Stimulated activated CD4-positive, alpha-beta T cell treated with anti-CD3 and anti-CD28 coated beads, Interleukin-4, amount 100 ng/mL, for 4 hours (primary cell): ENCODE data around the gene TMEM151B.

ENCODE experiments used
- DNase-seq, 2 experiments: peaks; one replicate each; pipeline ENCODE4 v3.0.0-alpha.2; 2020

The TMEM151B gene

GRCh38 chr6:44265722-44266233, 4.5 kb upstream of the TMEM151B start:
- no peak for DNase-seq

GRCh38 chr6:44266347-44266746, 3.9 kb upstream of the TMEM151B start:
- DNase-seq, result no peak

GRCh38 chr6:44267252-44267651, 3.0 kb upstream of the TMEM151B start:
- no peak for DNase-seq

DNA sequence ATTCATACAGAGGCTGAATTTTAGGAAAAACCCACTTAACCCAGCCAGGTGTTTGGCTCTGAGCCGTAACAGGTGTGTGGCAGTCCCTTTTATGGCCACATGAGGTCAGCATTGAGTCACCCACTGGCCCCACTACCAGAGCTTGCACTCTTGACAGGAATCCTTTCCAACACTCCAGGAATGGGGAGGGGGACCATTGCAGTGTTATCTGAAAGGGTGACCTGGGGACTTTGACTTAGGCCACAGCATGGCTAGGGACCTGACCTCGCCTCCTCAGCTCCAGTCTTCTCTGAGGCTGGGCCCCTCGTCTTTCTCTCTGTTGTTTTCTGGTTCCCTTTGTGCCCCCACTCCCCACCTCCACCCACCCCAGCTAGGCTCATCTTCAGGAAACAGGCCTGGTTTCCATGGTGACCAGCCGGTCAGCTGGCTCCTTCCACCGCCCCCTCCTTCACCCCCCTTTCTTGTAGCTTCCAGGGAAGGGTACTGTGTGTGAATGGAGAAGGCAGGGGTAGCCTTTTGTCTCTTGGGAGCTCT, 2.1 kb upstream of the TMEM151B start:
- DNase-seq, result peak; percentile 48 to 56

- no peak for DNase-seq
These were observed 901 bp upstream of the TMEM151B start for GRCh38 chr6:44269178-44269920.

GRCh38 chr6:44270526-44271405, 516 bp downstream of the TMEM151B start:
- no peak for DNase-seq

GRCh38 chr6:44271406-44271723, 1.1 kb downstream of the TMEM151B start:
- no peak for DNase-seq

GRCh38 chr6:44271914-44272313, 1.7 kb downstream of the TMEM151B start:
- no peak for DNase-seq

GRCh38 chr6:44272529-44272928, 2.3 kb downstream of the TMEM151B start:
- no peak for DNase-seq

DNA sequence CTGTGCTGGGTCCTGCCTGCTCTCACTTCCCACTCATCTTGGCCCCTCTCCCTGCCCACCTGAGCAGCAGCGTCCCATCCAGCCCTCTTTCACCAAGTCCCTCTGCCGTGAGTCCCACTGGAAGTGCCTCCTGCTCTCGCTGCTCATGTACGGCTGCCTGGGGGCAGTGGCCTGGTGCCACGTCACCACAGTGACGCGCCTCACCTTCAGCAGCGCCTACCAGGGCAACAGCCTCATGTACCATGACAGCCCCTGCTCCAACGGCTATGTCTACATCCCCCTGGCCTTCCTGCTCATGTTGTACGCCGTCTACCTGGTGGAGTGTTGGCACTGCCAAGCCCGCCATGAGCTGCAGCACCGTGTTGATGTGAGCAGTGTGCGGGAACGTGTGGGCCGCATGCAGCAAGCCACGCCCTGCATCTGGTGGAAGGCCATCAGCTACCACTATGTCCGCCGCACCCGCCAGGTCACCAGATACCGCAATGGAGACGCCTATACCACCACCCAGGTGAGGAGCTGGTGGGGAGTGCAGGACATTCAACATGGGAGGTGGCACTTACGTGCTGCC, 2.8 kb downstream of the TMEM151B start:
- no peak for DNase-seq

DNA sequence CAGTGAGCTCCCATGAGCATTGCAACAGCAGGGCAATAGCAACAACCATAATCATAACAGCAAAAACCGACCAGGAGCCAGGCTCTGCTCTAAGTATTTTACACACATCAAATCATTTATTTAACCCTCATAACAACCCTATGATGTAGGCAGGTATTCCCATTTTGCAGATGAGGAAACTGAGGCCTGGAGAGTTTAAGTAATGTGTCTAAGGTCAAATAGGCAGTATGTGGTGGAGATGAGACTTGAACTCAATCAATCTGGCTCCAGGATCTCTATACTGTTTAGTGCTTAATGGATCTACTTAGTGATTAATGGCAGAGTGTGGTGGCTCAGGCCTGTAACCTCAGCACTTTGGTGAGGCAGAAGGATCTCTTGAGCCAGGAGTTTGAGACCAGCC, 3.4 kb downstream of the TMEM151B start:
- no peak for DNase-seq

DNA sequence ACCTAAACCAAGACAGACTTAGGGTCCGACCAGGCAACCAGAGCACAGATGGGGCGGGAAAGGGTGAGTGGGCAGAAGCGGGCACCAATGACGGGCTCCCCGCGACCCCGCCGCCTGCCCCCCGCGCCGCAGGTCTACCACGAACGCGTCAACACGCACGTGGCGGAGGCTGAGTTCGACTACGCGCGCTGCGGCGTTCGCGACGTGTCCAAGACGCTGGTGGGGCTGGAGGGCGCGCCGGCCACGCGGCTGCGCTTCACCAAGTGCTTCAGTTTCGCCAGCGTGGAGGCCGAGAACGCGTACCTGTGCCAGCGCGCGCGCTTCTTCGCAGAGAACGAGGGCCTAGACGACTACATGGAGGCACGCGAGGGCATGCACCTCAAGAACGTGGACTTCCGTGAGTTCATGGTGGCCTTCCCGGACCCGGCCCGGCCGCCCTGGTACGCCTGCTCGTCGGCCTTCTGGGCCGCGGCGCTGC, 5.1 kb downstream of the TMEM151B start:
- no peak for DNase-seq

DNA sequence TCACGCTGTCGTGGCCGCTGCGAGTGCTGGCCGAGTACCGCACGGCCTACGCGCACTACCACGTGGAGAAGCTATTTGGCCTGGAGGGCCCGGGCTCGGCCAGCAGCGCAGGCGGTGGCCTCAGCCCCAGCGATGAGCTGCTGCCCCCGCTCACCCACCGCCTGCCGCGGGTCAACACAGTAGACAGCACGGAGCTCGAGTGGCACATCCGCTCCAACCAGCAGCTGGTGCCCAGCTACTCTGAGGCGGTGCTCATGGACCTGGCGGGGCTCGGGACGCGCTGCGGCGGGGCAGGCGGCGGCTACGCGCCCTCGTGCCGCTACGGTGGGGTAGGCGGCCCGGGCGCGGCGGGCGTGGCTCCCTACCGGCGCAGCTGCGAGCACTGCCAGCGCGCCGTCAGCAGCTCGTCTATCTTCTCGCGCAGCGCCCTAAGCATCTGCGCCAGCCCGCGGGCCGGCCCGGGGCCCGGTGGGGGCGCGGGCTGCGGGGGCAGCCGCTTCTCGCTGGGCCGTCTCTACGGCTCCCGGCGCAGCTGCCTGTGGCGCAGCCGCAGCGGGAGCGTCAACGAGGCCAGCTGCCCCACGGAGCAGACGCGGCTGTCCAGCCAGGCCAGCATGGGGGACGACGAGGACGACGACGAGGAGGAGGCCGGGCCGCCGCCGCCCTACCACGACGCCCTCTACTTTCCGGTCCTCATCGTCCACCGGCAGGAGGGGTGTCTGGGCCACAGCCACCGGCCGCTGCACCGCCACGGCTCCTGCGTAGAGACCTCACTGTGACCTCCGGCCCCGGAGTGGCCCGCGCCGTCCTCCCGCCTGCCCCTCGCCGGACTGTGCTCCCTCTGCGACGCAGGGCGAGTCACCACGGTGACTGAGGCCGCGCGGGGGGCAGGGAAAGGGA, 5.7 kb downstream of the TMEM151B start:
- peak in 1 of 2 experiments; percentile 43 for DNase-seq

DNA sequence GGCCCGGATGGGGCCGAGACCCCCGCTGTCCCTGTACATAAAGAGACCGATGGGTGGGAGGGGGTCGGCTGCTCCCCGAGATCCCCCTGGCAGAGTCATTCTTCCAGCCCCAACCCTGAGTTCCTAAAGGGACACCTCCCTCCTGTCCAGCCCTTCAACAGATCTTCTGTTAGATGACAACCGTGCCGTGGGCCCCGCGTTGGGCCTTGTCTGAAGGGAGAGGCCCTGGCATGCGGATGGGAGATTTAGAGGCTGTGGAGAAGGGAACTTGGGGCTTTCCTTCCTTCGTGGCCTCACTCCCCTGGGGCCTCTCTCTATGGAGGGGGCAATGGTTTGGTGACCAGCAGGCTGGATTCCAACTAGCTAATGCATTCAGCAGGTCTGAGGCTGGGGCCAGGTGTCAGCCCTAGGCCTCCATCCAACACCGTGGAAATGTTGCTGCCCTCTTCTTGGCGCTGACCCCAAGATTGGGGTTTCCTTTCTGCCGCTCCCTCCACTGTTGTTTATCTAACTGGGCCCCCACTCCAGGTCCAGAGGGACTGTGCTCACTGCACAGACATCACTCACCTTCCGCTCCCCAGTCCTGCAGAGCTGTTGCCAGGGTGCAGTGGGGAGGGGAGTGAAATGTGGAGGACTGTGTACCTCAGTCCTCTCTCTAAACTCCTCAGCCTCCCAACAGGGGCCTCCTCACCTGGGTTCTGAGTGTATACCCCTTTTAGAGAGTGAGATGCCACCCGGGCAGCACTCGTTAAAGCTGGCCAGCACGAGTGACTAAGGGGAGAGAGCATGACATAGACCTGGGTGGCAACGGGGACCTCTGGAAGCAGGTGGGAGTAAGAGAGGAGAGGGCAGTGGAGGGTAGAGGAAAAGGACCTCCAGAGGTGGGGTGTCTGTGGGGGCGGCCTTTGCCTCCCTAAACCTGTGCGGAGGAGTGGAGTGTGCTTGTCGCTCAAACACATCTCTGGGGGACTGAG, 6.7 kb downstream of the TMEM151B start:
- DNase-seq, result no peak

DNA sequence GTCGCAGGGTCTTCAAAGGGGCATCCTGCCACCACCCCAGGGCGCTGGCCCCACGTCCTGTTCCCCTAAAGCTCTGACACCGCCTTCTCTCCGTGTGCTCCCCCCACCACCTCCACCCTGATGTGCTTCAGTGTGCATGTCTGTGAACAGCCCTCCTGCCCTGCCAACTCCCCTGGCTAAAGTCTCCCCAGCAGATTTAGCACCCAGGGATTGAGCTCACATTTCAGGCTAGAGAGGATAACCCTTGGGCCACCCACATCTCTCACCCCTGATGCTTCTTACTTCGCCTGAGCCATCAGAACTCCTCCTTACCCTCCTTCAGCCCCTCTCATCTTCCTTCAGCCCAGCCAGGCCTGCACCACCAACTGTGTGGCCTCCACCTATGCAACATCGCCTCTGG, 7.5 kb downstream of the TMEM151B start:
- DNase-seq, result no peak

DNA sequence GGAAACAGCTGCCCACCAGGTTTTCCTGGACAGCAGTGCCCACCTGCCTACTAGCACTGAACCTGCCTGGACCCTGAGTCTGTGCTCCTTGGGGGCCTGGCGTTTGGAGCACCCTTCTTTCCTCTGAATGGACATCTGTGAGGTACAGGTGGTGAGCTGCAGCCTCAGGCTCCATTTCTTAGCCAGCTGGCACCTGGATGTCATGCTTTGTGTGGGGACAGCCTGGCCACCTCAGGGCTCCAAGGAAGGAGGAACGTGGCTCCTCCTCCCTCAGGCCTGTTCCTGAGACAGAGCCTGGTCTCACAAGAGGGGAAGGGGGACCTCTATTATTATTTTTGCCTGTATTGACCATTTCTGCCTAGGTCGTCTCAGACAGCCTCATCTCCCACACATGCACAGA, 8.1 kb downstream of the TMEM151B start:
- no peak for DNase-seq

DNA sequence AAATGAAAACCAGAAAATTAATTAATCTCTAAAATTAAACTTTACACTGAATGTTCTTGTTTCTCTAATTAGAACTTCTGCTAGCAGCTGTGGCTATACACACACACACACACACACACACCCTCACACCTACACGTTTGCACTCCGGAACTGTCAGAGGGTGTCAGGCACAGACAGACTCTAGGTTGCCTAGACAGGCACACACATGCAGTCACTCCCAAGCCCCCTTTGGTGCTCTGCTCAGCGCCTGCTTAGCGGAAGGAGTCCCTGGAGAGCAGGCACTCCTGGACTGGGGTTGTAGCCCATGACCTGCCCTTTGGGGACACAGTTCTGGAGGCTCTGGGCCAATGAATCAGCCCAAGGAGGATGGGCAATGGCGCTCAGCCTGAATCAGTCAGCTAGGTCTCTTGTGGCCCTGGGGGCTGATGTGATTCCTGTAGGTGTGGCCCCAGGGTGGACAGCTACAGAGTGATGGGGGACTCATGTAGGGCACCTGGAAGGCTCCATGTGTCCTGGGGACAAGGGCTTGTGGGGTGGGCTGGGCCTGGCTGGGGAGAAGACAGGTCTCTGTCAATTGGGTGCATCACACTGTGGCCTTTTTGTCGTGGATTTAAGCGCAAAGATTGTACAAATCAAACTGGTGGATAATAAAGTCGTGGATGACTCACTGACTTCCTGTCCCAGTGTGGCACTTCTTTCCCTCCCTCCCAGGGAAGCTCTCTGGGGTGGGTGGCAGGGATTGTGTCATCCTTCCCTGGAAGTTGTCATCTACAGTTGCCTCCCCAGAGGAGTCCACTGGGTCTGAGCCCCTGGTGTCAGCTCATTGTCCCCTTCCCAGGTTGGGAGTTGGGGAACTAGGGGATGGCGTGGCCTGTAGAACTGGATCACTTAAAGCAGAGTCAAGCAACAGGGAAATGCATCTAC, 8.8 kb downstream of the TMEM151B start:
- DNase-seq, result no peak

- DNase-seq, result no peak
These were observed 13.9 kb downstream of the TMEM151B start for GRCh38 chr6:44284121-44284520.

GRCh38 chr6:44284867-44285266, 14.6 kb downstream of the TMEM151B start:
- DNase-seq, result no peak
